Measurements from ENCODE around the gene SEMA5A.
"Not testable (repeated sequence)": the region's sequence is repeated elsewhere in the genome, so short reads cannot be mapped to it uniquely, and the experiment has no call there.

Gene SEMA5A

GRCh38 chr5:9440517-9440916, 105.4 kb downstream of the SEMA5A start:
- DNase-seq (ENCODE audit: low spot score), result no peak

GRCh38 chr5:9439531-9440292, 106.2 kb downstream of the SEMA5A start:
- no peak for DNase-seq (ENCODE audit: low spot score)

GRCh38 chr5:9438596-9439354, 107.1 kb downstream of the SEMA5A start:
- no peak for DNase-seq (ENCODE audit: low spot score)

- no peak for DNase-seq (ENCODE audit: low spot score)
Observed at GRCh38 chr5:9437741-9438240, 108.1 kb downstream of the SEMA5A start.

GRCh38 chr5:9431496-9432258, 114.2 kb downstream of the SEMA5A start:
- DNase-seq (ENCODE audit: low spot score), result no peak

- no peak for DNase-seq (ENCODE audit: low spot score)
Observed at GRCh38 chr5:9431151-9431495, 114.8 kb downstream of the SEMA5A start.

GRCh38 chr5:9430306-9430705, 115.6 kb downstream of the SEMA5A start:
- no peak for DNase-seq (ENCODE audit: low spot score)

- no peak for DNase-seq (ENCODE audit: low spot score)
Observed at GRCh38 chr5:9429691-9430215, 116.1 kb downstream of the SEMA5A start.

GRCh38 chr5:9428272-9428671, 117.6 kb downstream of the SEMA5A start:
- DNase-seq (ENCODE audit: low spot score), result no peak

GRCh38 chr5:9425710-9426109, 120.2 kb downstream of the SEMA5A start:
- DNase-seq (ENCODE audit: low spot score), result no peak

GRCh38 chr5:9423571-9423970, 122.3 kb downstream of the SEMA5A start:
- DNase-seq (ENCODE audit: low spot score), result no peak

GRCh38 chr5:9421884-9422283, 124.0 kb downstream of the SEMA5A start:
- DNase-seq (ENCODE audit: low spot score), result no peak

- DNase-seq (ENCODE audit: low spot score), result no peak
Observed at GRCh38 chr5:9419794-9420193, 126.1 kb downstream of the SEMA5A start.

GRCh38 chr5:9415566-9415965, 130.3 kb downstream of the SEMA5A start:
- DNase-seq (ENCODE audit: low spot score), result no peak

- DNase-seq (ENCODE audit: low spot score), result no peak
Observed at GRCh38 chr5:9415091-9415490, 130.8 kb downstream of the SEMA5A start.

GRCh38 chr5:9411142-9411541, 134.7 kb downstream of the SEMA5A start:
- DNase-seq (ENCODE audit: low spot score), result no peak

- DNase-seq (ENCODE audit: low spot score), result no peak
Observed at GRCh38 chr5:9409413-9409960, 136.4 kb downstream of the SEMA5A start.

- DNase-seq (ENCODE audit: low spot score), result no peak
Observed at GRCh38 chr5:9408964-9409363, 136.9 kb downstream of the SEMA5A start.

GRCh38 chr5:9405196-9405754, 140.6 kb downstream of the SEMA5A start:
- no peak for DNase-seq (ENCODE audit: low spot score)

GRCh38 chr5:9401786-9402472, 143.9 kb downstream of the SEMA5A start:
- DNase-seq (ENCODE audit: low spot score), result no peak

GRCh38 chr5:9399783-9400182, 146.1 kb downstream of the SEMA5A start:
- not testable (repeated sequence) for DNase-seq (ENCODE audit: low spot score)

Measured in CD4-positive, alpha-beta T cell treated with Interleukin-15 for 4 hours (primary cell).